IPS-18c (cell line): ENCODE results near the gene TINAGL1.
"Not testable (repeated sequence)": the region's sequence is repeated elsewhere in the genome, so short reads cannot be mapped to it uniquely, and the experiment has no call there.

Experiments used
- H3K4me3 ChIP-seq: 2 replicates; pipeline ENCODE4 v1.7.0; 2013; ENCODE audit warnings: low read depth, mild to moderate bottlenecking, low read length, moderate library complexity; ENCODE audit not compliant: insufficient read depth
- H3K9me3 ChIP-seq: one replicate; pipeline ENCODE4 v1.6.1; 2013; ENCODE audit warnings: mild to moderate bottlenecking, low read length, moderate library complexity; ENCODE audit not compliant: control insufficient read depth, insufficient read depth

The TINAGL1 gene

DNA sequence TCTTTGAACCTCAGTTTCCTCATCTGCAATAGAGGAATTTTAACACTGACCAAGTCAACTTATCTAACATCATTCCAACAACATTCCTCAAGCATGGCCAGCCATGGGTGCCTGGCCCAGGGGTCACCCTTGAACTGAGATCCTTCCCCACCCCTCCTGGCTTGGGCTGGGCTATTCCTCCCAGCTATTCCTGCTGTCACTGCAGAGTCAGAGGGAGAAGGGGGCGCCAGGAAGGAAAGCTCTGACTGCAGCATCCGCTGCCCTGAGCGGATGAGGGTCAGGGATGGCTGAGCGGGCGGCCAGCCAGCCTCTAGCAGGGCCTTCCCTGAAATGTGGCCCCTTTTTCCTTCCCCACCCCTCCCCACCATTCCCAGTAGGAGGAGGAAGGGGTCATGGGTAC is 3.1 kb downstream of the TINAGL1 start:
- Histone ChIP-seq H3K9me3 (no peaks in the 10 kb centered on the region), H3K4me3 (no peak overlapping the region)

DNA sequence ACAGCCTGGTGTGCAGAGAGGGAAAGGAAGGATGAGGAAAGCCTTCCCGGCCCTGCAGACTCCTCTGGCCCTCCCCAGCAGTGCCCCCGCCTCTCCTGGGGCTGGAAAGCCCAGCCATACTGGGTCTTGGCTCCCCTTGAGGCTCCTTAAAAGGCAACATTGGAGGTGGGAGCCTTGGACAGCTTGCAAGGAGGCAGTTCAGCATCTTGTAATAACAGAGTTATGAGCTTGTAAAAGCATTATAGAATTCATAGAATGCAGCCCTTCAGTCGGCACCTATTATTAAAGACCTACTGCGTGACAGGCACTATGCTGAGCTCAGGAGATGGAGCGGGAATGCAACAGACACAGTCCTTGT is 4.2 kb downstream of the TINAGL1 start:
- no peak overlapping the region for H3K4me3 ChIP-seq
- no peaks in the 10 kb centered on the region for H3K9me3 ChIP-seq

DNA sequence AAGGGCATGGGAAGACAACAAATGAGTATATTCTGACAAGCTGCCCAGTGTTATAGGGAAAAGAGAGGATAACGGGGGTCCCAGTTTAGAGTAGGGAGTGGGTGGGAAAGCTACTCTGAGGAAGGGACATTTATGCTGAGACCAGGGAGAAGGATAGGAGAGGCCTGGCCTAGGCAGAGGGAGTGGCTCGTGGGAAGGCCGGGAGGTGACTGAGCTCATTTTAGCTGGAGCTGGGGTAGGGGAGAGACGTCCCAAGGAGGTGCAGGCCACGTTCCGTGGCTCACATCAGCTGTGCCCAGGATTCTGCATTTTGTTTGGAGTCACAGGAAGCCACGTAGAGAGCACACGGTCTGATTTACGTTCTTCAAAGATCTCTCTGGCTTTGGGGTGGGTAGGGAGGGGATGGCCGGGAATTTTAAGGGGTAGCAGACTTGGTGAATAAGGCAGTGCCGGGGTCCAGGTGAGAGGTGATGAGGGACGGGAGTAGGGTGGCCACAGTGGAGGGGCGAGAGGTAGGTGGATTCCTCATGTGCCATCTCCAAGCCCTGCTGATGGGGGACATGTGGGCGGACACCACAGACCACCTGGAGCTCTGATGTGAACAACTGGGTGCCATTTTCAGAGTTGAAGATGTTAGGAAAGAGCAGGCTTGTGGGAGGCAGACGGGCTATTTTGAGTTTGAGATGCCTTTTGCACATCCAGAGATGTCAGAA is 4.7 kb downstream of the TINAGL1 start:
- Histone ChIP-seq H3K9me3 (no peaks in the 10 kb centered on the region), H3K4me3 (no peak overlapping the region)

DNA sequence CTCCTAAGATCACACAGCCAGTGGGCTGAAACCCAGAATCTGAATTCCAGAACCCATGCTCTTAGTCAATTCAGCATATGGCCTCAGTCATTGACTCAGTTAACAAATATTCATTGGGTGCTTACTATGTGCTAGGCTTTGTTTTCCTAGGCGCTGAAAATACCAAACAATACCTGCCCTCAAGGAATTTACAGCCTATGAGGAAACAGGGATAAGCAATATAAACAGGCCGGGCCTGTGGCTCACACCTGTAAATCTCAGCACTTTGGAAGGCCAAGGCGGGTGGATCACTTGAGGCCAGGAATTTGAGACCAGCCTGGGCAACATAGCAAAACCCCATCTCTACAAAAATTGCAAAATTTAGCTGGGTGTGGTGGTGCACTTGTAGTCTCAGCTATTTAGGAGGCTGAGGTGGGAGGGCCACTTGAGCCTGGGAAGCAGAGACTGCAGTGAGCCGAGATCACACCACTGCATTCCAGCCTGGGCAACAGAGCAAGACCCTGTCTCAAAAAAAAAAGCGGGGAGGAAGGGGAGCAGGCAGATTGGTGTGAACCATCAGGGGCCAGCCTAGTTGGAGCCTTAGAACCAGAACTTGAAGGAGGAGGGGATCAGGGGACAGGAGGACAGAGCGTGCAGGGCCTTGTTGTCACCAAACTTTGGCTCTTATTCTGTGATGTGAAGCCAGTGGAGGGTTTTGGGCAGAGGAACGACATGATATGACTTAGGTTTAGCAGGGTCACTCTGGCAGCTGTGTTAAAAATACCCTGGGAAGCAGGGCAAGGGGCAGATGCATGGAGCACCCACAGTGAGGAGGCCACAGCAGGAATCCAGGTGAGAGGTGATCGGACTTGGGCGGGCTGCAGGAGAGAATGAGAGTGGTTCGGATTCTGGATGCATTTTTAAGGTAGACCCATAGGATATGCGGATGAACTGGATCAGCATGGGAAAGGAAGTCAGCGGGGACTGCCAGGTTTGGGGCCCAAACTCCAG is 5.8 kb downstream of the TINAGL1 start:
- Histone ChIP-seq H3K9me3 (no peaks in the 10 kb centered on the region), H3K4me3 (no peak overlapping the region)

DNA sequence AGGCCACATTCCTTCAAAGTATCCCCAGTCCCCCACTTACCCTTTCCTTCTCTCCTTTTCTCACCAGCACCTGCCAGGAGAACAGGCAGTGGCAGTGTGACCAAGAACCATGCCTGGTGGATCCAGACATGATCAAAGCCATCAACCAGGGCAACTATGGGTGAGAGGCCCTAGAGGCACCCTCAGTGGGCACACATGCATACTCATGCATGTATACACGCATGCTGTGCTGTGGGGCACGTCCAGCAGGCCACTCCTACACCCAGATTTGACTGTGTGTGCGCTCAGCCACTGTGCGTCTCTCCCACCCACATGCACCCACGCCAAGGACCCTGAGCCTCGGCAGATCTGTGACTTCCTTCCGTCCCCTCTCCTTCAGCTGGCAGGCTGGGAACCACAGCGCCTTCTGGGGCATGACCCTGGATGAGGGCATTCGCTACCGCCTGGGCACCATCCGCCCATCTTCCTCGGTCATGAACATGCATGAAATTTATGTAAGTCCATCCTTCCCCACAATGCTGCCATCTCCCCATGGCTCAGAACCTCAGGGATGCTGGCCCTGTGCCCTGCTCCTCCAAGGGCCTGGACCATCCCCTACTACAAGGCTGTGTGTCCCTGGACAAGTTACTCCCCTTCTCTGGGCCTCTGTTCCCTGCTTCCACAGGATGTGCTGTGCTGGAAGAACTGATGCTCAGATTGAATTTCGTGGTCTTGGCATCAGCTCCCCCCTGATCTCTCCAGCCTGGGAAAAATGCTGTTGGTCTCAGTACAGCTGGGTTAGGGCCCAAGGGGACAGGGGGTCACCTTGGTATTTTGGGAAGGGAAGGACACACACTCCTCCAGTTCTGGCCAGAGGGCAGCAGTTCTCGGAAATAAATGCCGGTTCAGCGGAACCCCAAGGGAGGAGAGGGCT is 7.0 kb downstream of the TINAGL1 start:
- no peak overlapping the region; the same call in 1 of the 2 replicates for H3K4me3 ChIP-seq
- H3K9me3 ChIP-seq, result no peaks in the 10 kb centered on the region

DNA sequence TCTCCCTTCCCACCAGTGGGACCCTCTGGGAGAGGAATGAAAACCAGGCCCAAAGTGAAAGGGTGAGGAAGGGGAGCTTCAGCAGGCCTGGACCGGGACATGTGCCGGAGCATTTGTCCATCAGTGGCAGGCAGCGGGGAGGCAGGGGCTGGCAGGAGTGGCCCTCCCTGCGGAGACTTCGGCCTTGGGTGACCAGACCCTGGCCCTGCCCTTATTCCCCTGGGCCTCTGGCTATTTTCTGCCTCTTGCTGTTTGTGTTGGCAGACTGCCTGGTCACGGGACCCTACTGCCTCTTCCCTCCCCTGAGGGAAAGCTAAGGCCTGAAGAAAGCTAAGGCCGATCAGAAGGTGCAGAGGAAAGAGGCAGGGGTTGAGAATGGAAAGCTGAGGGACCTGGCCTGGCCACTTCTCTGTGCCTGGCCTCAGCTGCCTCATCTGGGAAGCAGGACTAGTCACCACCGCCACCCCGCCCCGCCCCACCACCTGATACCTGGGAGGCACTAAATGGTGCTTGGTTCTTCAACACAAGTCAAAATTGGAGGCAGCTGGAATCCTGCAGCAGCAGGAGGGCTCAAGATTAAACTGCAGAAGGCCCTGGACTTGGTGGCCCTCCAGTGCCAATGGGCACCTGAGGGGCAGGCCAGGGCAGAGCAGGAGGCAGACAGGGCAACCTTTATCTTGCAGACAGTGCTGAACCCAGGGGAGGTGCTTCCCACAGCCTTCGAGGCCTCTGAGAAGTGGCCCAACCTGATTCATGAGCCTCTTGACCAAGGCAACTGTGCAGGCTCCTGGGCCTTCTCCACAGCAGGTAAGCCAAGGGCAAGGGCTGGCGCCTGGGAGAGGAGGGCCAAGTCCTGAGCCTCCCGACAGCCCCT is 7.9 kb downstream of the TINAGL1 start:
- no peak overlapping the region for H3K4me3 ChIP-seq
- H3K9me3 ChIP-seq, result no peaks in the 10 kb centered on the region

DNA sequence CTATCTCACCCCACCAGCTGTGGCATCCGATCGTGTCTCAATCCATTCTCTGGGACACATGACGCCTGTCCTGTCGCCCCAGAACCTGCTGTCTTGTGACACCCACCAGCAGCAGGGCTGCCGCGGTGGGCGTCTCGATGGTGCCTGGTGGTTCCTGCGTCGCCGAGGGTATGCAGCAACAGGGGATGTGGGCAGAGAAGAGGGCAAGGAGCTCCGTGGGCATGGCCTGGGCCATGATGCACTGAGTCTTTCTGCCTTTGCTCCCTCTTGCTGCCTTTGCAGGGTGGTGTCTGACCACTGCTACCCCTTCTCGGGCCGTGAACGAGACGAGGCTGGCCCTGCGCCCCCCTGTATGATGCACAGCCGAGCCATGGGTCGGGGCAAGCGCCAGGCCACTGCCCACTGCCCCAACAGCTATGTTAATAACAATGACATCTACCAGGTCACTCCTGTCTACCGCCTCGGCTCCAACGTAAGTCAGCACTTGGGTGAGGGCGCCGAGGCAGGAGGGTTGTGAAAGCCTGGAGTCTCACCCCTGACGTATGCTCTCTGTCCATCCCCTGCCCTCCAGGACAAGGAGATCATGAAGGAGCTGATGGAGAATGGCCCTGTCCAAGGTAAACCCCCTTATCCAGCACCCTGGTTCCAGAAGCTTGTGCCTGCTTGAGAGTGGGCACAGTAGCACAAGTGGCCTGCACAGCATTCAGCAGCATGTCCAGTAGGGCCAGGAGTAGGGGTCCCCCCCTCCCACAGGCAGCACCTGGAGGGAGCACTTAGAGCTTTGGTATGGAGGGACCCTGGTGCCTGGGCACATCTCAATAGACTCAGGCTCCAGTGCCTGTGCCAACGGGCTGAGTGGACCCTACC is 8.8 kb downstream of the TINAGL1 start:
- H3K9me3 ChIP-seq, result no peaks in the 10 kb centered on the region
- H3K4me3 ChIP-seq, result no peak overlapping the region

DNA sequence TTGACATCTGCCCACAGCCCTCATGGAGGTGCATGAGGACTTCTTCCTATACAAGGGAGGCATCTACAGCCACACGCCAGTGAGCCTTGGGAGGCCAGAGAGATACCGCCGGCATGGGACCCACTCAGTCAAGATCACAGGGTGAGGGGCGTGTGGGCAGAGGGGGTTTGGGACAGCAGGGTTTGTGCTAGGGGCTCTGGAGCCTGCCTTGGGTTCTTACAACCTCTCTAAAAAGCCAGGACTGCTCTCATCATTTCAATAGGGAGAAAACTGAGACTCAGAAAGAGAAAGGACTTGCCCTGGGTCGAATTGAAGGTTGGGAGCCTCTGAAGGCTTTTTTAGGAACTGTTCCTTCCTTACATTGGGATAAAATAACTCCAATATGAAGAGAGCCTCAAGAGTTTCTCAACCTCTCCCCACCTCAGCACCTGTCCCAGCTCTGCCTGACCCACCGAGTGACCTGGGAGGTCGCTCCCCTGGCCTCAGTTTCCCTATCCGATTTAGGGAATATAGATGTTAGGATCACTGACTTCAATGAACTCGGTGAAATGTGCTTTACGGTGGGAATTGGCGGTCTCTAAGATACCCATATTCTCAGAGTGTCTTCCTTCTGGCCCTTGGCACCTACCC is 9.5 kb downstream of the TINAGL1 start:
- H3K4me3 ChIP-seq, result no peak overlapping the region
- no peaks in the 10 kb centered on the region for H3K9me3 ChIP-seq

DNA sequence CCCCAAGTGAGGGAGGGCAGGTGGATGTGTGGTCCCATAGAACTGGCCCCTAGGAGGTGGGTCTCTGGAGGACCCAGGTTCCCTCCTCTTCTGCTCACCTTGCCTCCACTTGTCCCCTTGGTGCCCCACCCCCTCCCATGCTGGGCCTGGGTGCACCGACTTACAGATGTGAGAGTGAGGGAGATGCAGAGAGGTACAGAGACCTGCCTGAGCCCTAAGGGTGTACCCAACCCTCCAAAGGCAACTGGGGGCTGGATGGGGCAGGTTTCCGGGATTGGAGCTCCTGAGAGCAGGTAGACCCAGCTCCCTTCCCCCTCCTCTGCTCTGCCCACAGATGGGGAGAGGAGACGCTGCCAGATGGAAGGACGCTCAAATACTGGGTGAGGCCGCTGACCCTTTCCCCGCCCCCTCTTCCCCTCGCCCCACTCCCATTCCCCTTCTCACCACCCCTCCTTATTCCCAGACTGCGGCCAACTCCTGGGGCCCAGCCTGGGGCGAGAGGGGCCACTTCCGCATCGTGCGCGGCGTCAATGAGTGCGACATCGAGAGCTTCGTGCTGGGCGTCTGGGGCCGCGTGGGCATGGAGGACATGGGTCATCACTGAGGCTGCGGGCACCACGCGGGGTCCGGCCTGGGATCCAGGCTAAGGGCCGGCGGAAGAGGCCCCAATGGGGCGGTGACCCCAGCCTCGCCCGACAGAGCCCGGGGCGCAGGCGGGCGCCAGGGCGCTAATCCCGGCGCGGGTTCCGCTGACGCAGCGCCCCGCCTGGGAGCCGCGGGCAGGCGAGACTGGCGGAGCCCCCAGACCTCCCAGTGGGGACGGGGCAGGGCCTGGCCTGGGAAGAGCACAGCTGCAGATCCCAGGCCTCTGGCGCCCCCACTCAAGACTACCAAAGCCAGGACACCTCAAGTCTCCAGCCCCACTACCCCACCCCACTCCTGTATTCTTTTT is 10.3 kb downstream of the TINAGL1 start:
- no peak overlapping the region for H3K4me3 ChIP-seq

DNA sequence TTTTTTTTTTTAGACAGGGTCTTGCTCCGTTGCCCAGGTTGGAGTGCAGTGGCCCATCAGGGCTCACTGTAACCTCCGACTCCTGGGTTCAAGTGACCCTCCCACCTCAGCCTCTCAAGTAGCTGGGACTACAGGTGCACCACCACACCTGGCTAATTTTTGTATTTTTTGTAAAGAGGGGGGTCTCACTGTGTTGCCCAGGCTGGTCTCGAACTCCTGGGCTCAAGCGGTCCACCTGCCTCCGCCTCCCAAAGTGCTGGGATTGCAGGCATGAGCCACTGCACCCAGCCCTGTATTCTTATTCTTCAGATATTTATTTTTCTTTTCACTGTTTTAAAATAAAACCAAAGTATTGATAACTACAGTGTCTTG is 11.0 kb downstream of the TINAGL1 start:
- not testable (repeated sequence) for H3K4me3 ChIP-seq, H3K9me3 ChIP-seq

More for the DNA sequence above, 10.3 kb downstream of the TINAGL1 start:
- no peaks in the 10 kb centered on the region for H3K9me3 ChIP-seq

DNA sequence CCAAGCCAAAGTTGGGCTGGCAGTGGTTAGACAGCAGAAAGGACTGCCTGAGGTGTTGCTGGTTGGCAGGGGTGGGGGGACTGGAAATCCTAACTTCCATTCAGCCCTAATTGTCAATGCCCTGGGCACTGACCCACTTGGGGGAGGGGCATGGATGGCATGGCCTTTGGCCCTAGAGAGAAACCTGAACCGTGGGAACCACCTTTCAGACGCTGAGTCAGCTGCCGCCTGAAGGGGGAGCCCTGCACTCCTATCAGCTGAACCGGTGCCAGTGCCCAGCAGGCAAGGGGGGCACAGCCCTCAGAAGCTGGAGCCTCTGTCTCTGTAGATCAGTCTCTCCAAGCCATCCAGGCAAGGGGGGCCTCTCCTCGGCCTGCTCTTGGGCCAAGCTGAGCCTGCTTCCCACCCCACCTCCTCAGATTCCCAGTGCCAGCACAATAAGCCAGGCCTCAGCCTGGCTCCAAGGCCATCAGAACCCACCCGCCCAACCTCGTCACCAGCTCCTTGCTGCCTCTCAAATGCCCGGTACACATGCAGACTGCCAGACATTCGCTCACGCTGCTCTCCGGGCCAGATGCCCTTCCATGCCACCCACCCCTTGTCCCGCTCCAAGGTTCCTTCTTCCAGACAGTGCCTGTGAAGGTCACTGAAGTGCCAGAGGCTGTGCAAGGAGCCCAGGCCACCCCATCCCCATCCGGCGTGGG is 11.6 kb downstream of the TINAGL1 start:
- Histone ChIP-seq H3K9me3 (no peaks in the 10 kb centered on the region), H3K4me3 (no peak overlapping the region)

DNA sequence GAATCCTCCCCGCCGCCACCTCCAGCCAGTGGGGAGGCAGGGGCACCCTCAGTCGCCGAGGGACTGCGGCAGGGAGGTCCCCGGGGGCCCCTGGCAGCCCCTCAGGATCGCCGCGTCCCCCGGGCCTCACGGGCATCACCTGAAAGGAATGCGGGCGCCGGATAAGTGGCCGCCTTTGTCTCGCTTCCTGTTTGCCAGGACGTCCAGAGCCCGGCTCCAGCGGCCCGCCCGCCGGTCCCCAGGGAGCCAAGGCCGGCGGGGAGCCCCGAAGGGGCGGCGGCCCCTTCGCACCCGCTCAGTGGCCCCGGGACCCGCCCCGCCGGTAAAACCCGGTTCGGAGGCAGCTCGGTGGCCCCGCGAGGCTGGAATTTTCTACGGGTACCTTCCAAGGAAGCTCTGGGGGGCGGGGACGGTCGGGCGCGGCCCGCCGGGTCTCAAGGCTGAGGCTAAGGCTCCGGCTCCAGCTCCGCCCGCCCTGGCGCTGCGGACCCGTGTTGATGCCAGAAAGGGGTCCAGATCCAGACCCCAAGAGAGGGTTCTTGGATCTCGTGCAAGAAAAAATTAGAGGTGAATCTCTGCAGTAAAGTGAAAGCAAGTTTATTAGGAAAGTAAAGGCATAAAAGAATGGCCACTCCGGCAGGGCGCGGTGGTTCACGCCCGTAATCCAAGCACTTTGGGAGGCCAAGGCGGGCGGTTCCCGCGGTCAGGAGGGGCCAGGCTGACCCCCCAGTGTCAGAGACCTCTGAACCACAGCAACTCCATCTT is 12.6 kb downstream of the TINAGL1 start:
- peak overlapping the region; percentile 28; the same call in 1 of the 2 replicates for H3K4me3 ChIP-seq
- no peaks in the 10 kb centered on the region for H3K9me3 ChIP-seq

DNA sequence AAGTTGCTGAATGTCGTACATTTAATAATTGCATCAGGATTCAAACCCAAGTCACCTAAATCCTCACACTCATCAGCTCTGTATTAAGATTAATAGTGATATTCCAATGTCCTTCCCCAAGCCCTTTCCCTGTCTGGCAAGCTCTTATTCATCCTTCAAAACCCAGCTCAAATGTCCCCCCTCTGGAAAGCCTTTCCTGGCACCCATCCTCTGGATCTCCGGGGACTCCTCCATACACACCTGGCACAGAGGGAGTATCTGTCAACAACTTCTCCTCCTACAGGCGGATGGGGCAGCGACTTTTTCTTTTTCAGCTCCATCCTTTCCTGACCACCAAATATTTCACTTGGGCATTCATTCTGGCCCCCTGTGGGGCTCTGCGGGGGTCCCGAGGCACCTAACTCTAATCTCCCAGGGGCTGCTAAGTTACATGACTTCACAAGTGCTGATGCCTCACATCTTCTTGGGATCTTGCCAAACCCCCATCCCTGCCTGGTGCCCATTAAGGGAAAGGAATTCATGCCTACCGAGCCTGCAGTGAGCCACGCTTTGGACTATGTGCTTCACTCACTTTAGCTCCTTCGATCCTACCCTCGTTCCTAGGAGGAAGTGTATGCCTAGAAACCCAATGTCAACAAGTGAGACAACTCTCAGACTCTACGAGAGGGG is 15.2 kb downstream of the TINAGL1 start:
- H3K4me3 ChIP-seq, result no peak overlapping the region
- no peaks in the 10 kb centered on the region for H3K9me3 ChIP-seq
